ENCODE measurements around the gene TLK2. TPM values are rescaled to one million over a fixed set of nuclear protein-coding genes. Genes with fewer than 3 reads are reported as not detected.

TLK2 gene
- polyA plus RNA-seq, 1 donor (not counting 4 experiments of a cell fraction or from before 2014, with no cell fraction given), result 33.4 TPM

DNA sequence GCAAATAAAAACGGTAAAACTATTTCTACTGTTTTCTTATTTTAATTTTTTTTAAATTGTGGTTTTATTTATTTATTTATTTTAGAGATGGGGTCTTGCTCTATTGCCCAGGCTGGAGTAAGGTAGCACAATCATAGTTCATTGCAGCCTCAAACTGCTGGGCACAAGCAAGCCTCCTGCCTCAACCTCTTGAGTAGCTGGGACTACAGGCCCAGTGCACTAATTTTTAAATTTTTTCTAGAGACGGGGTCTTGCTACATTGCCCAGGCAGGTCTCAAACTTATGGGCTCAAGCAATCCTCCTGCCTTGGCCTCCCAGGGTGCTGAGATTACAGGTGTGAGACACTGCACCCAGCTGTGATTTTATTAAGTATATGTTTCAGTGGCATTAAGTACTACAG is 102.3 kb downstream of the TLK2 start:
- Histone ChIP-seq H3K27ac (ENCODE audit: control insufficient read depth, insufficient read depth, low read length) (no peak overlapping the region), H3K9ac (ENCODE audit: control insufficient read depth, extremely low read depth, insufficient read depth, low read length) (no peak overlapping the region), H3K79me2 (ENCODE audit: control insufficient read depth, insufficient read depth, low read length) (no peaks in the 10 kb centered on the region), H2AFZ (ENCODE audit: control insufficient read depth, low read length) (no peak overlapping the region), H3K27me3 (ENCODE audit: control insufficient read depth, extremely low read depth, insufficient read depth, low read length) (no peaks in the 10 kb centered on the region), H3K4me2 (ENCODE audit: control insufficient read depth, extremely low read depth, insufficient read depth, low read depth, low read length) (no peak overlapping the region), H3K4me3 (ENCODE audit: control insufficient read depth in 2 of 3, extremely low read depth in 1 of 3, insufficient read depth in 2 of 3, low read depth in 1 of 3, low read length in 3 of 3) (no peak overlapping the region), H4K20me1 (ENCODE audit: control insufficient read depth, extremely low read depth, insufficient read depth, low read length) (no peaks in the 10 kb centered on the region), H3K9me1 (ENCODE audit: control insufficient read depth, extremely low read depth, insufficient read depth, low read length) (no peaks in the 10 kb centered on the region), H3K4me1 (ENCODE audit: control insufficient read depth, extremely low read depth, insufficient read depth, low read length) (no peaks in the 10 kb centered on the region), H3K9me3 (ENCODE audit: control insufficient read depth, low read depth, low read length) (no peaks in the 10 kb centered on the region), H3K36me3 (ENCODE audit: control insufficient read depth in 2 of 2, extremely low read depth in 1 of 2, insufficient read depth in 2 of 2, low read length in 2 of 2) (peaks cover 6 to 9% of the 10 kb centered on the region in 2 experiments)
- DNase-seq (ENCODE audit: low read depth, low spot score) (no peak), FAIRE-seq (no peak)
- dilution Hi-C loops (cut with MboI; ENCODE audit: extremely low pct_ligation_motif_present, low sequenced_read_pairs), result no loop called here
- TF ChIP-seq EZH2 (IDR thresholded peaks at IDR 0.05; ENCODE audit: low read length), result no peak
- no peak for TF ChIP-seq CTCF (optimal IDR thresholded peaks at IDR 0.05 in 1 of 3, IDR thresholded peaks at IDR 0.05 in 1 of 3, conservative IDR thresholded peaks at IDR 0.05 in 1 of 3; ENCODE audit: extremely low read depth in 1 of 3, insufficient read depth in 2 of 3, low read length in 3 of 3)

DNA sequence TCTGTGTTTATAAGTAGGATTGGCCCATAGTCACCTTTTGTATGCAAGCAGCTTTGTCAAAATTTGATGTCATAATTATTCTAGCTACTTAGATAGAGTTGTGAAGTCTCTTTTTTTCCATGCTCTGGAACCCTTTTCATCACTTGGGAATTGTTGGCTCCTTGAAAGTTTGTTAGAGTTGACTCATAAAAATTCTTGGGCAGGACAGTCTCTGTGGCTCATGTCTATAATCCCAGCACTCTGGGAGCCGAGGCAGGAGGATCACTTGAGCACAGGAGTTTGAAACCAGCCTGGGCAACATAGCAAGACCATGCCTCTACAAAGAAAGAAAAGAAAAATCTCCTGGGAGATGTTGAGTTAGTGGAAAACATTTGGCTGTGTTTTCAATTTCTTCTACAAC is 103.1 kb downstream of the TLK2 start:
- H3K79me2 ChIP-seq (ENCODE audit: control insufficient read depth, insufficient read depth, low read length), result no peaks in the 10 kb centered on the region
- H3K4me1 ChIP-seq (ENCODE audit: control insufficient read depth, extremely low read depth, insufficient read depth, low read length), result no peaks in the 10 kb centered on the region
- DNase-seq (ENCODE audit: low read depth, low spot score) (no peak), FAIRE-seq (no peak)
- no peaks in the 10 kb centered on the region for H3K9me1 ChIP-seq (ENCODE audit: control insufficient read depth, extremely low read depth, insufficient read depth, low read length)
- H3K36me3 ChIP-seq (ENCODE audit: control insufficient read depth in 2 of 2, extremely low read depth in 1 of 2, insufficient read depth in 2 of 2, low read length in 2 of 2), result peaks cover 8 to 9% of the 10 kb centered on the region in 2 experiments
- no peaks in the 10 kb centered on the region for H4K20me1 ChIP-seq (ENCODE audit: control insufficient read depth, extremely low read depth, insufficient read depth, low read length)
- H3K27ac ChIP-seq (ENCODE audit: control insufficient read depth, insufficient read depth, low read length), result no peak overlapping the region
- TF ChIP-seq CTCF (optimal IDR thresholded peaks at IDR 0.05 in 1 of 3, IDR thresholded peaks at IDR 0.05 in 1 of 3, conservative IDR thresholded peaks at IDR 0.05 in 1 of 3; ENCODE audit: extremely low read depth in 1 of 3, insufficient read depth in 2 of 3, low read length in 3 of 3) (no peak), EZH2 (IDR thresholded peaks at IDR 0.05; ENCODE audit: low read length) (no peak)
- dilution Hi-C loops (cut with MboI; ENCODE audit: extremely low pct_ligation_motif_present, low sequenced_read_pairs), result no loop called here
- no peak overlapping the region for H2AFZ ChIP-seq (ENCODE audit: control insufficient read depth, low read length)
- no peaks in the 10 kb centered on the region for H3K27me3 ChIP-seq (ENCODE audit: control insufficient read depth, extremely low read depth, insufficient read depth, low read length)
- H3K9ac ChIP-seq (ENCODE audit: control insufficient read depth, extremely low read depth, insufficient read depth, low read length), result no peak overlapping the region
- H3K4me2 ChIP-seq (ENCODE audit: control insufficient read depth, extremely low read depth, insufficient read depth, low read depth, low read length), result no peak overlapping the region
- no peak overlapping the region for H3K4me3 ChIP-seq (ENCODE audit: control insufficient read depth in 2 of 3, extremely low read depth in 1 of 3, insufficient read depth in 2 of 3, low read depth in 1 of 3, low read length in 3 of 3)
- H3K9me3 ChIP-seq (ENCODE audit: control insufficient read depth, low read depth, low read length), result no peaks in the 10 kb centered on the region

All from keratinocyte (primary cell).